GM19324 (cell line): Measurements from ENCODE around the gene PSMD13.
A peak's percentile ranks its signal among the peaks of the same experiment; 100 is the strongest.
"Not testable (repeated sequence)": the region's sequence is repeated elsewhere in the genome, so short reads cannot be mapped to it uniquely, and the experiment has no call there.

ENCODE experiments used
- ATAC-seq: cut with Tn5 transposase; IDR thresholded peaks from one replicate; pipeline ENCODE4 v1.9.1; 2021; ENCODE audit warnings: mild to moderate bottlenecking, moderate library complexity; ENCODE audit not compliant: unreplicated experiment, low FRiP score

The PSMD13 gene

GRCh38 chr11:236774-237767 lies at the start of gene PSMD13:
PSMD13 (plus strand) TSS chr11:236976; CDS start chr11:237050, 74 bp downstream.
- peak; percentile 88 for ATAC-seq

GRCh38 chr11:189200-189783 lies 47.5 kb upstream of the PSMD13 start:
- not testable (repeated sequence) for ATAC-seq

- not testable (repeated sequence) for ATAC-seq
Observed at GRCh38 chr11:189843-190311, 46.9 kb upstream of the PSMD13 start.

- not testable (repeated sequence) for ATAC-seq
Observed at GRCh38 chr11:190546-190945, 46.2 kb upstream of the PSMD13 start.

GRCh38 chr11:191490-192478 lies 45.0 kb upstream of the PSMD13 start:
- ATAC-seq = not testable (repeated sequence)

GRCh38 chr11:192674-193128 lies 44.1 kb upstream of the PSMD13 start, which contains the start of gene SCGB1C1:
SCGB1C1 (plus strand) TSS chr11:193078; CDS start chr11:193100, 22 bp downstream.
- ATAC-seq = not testable (repeated sequence)

GRCh38 chr11:193481-193880 lies 43.3 kb upstream of the PSMD13 start:
- not testable (repeated sequence) for ATAC-seq

GRCh38 chr11:196786-197731 lies 39.7 kb upstream of the PSMD13 start:
- no peak for ATAC-seq

- no peak for ATAC-seq
Observed at GRCh38 chr11:197741-198235, 39.0 kb upstream of the PSMD13 start.

- no peak for ATAC-seq
Observed at GRCh38 chr11:198236-198806, 38.5 kb upstream of the PSMD13 start.

GRCh38 chr11:199004-199581 lies 37.7 kb upstream of the PSMD13 start:
- ATAC-seq = no peak

- no peak for ATAC-seq
Observed at GRCh38 chr11:199782-200181, 37.0 kb upstream of the PSMD13 start.

- no peak for ATAC-seq
Observed at GRCh38 chr11:200224-201003, 36.4 kb upstream of the PSMD13 start.

- no peak for ATAC-seq
Observed at GRCh38 chr11:201966-202365, 34.8 kb upstream of the PSMD13 start.

- no peak for ATAC-seq
Observed at GRCh38 chr11:202490-202889, 34.3 kb upstream of the PSMD13 start.

GRCh38 chr11:203056-203944 lies 33.5 kb upstream of the PSMD13 start:
- ATAC-seq = no peak
